Mesothelial cell of epicardium (in vitro differentiated cells): ENCODE data around the gene RIN2. TPM values are rescaled to one million over a fixed set of nuclear protein-coding genes. Genes with fewer than 3 reads are reported as not detected.

Experiments used
- DNase-seq, 2 experiments: peaks; one replicate each; pipeline ENCODE4 v3.0.0; 2021; ENCODE audit warnings: low spot score in 2 of 2; ENCODE audit not compliant: unreplicated experiment in 2 of 2
- H3K27ac Mint-ChIP-seq: 2 replicates; pipeline ENCODE4 v1.8.0; 2021; ENCODE audit warnings: mixed read lengths
- H3K27me3 Mint-ChIP-seq: 2 replicates; pipeline ENCODE4 v1.8.0; 2021; ENCODE audit warnings: low read depth, mixed read lengths
- H3K36me3 Mint-ChIP-seq: 2 replicates; pipeline ENCODE4 v1.8.0; 2021; ENCODE audit warnings: mixed read lengths
- H3K4me1 Mint-ChIP-seq: 2 replicates; pipeline ENCODE4 v1.8.0; 2021; ENCODE audit warnings: mixed read lengths
- H3K4me3 Mint-ChIP-seq: 2 replicates; pipeline ENCODE4 v1.8.0; 2021; ENCODE audit warnings: mild to moderate bottlenecking, moderate library complexity, mixed read lengths
- H3K9me3 Mint-ChIP-seq: 2 replicates; pipeline ENCODE4 v1.8.0; 2021; ENCODE audit warnings: mixed read lengths
- CTCF ChIP-seq: fragments of 200-600 bp; sonication (generic); IDR thresholded peaks from one replicate; pipeline ENCODE4 v1.5.0; 2021; ENCODE audit warnings: antibody characterized with exemption; ENCODE audit not compliant: unreplicated experiment
- total RNA-seq: library from RNA; stranded (reverse); gene quantifications from 3 replicates; pipeline ENCODE4 v1.2.1, GENCODE V29; 2021

Gene RIN2
- total RNA-seq, 1 donor from 2014 or later, result 59.4 TPM

GRCh38 chr20:19765266-19765665 lies 7.2 kb downstream of the RIN2 start:
- no peak for TF ChIP-seq CTCF

GRCh38 chr20:19765913-19766312 lies 7.9 kb downstream of the RIN2 start:
- Mint-ChIP-seq H3K9me3 (no peaks in the 10 kb centered on the region), H3K27ac (peak overlapping the region; percentile 87), H3K4me1 (peaks cover 66% of the 10 kb centered on the region), H3K36me3 (peaks cover 9% of the 10 kb centered on the region), H3K4me3 (no peak overlapping the region), H3K27me3 (no peaks in the 10 kb centered on the region)
- TF ChIP-seq CTCF, result no peak
- DNase-seq, result no peak

More at GRCh38 chr20:19765266-19765665, 7.2 kb downstream of the RIN2 start:
- no peaks in the 10 kb centered on the region for H3K9me3 Mint-ChIP-seq
- DNase-seq, result no peak
- no peak overlapping the region for H3K27ac Mint-ChIP-seq
- H3K4me1 Mint-ChIP-seq, result peaks cover 67% of the 10 kb centered on the region
- no peaks in the 10 kb centered on the region for H3K27me3 Mint-ChIP-seq
- H3K36me3 Mint-ChIP-seq, result peaks cover 9% of the 10 kb centered on the region
- no peak overlapping the region for H3K4me3 Mint-ChIP-seq

GRCh38 chr20:19767070-19767469 lies 9.0 kb downstream of the RIN2 start:
- Mint-ChIP-seq H3K4me1 (peaks cover 66% of the 10 kb centered on the region), H3K4me3 (no peak overlapping the region), H3K27ac (peak overlapping the region; percentile 87), H3K27me3 (no peaks in the 10 kb centered on the region), H3K36me3 (peaks cover 5% of the 10 kb centered on the region), H3K9me3 (no peaks in the 10 kb centered on the region)
- DNase-seq, result no peak
- no peak for TF ChIP-seq CTCF

- DNase-seq, result no peak
- no peak overlapping the region for H3K4me3 Mint-ChIP-seq
- peak overlapping the region; percentile 86 for H3K27ac Mint-ChIP-seq
- no peak for TF ChIP-seq CTCF
- H3K36me3 Mint-ChIP-seq, result no peaks in the 10 kb centered on the region
- H3K27me3 Mint-ChIP-seq, result no peaks in the 10 kb centered on the region
- peaks cover 70% of the 10 kb centered on the region for H3K4me1 Mint-ChIP-seq
- no peaks in the 10 kb centered on the region for H3K9me3 Mint-ChIP-seq
Measured at GRCh38 chr20:19768325-19768842, 10.3 kb downstream of the RIN2 start.

GRCh38 chr20:19769507-19769906 lies 11.4 kb downstream of the RIN2 start:
- Mint-ChIP-seq H3K9me3 (no peaks in the 10 kb centered on the region), H3K36me3 (no peaks in the 10 kb centered on the region), H3K27me3 (no peaks in the 10 kb centered on the region), H3K27ac (peak overlapping the region; percentile 87), H3K4me3 (no peak overlapping the region), H3K4me1 (peaks cover 65% of the 10 kb centered on the region)
- no peak for TF ChIP-seq CTCF
- DNase-seq, result no peak

GRCh38 chr20:19770375-19770774 lies 12.3 kb downstream of the RIN2 start:
- Mint-ChIP-seq H3K9me3 (no peaks in the 10 kb centered on the region), H3K27ac (peak overlapping the region; percentile 80), H3K4me3 (no peak overlapping the region), H3K27me3 (no peaks in the 10 kb centered on the region), H3K36me3 (no peaks in the 10 kb centered on the region), H3K4me1 (peaks cover 63% of the 10 kb centered on the region)
- no peak for TF ChIP-seq CTCF
- DNase-seq, result no peak
